ENCODE measurements around the gene APOC3.

APOC3 gene

GRCh38 chr11:116879800-116880625 lies 50.3 kb downstream of the APOC3 start:
- DNase-seq (ENCODE audit: low spot score) = peak; percentile 36

- DNase-seq (ENCODE audit: low spot score) = no peak
These were observed 51.4 kb downstream of the APOC3 start for GRCh38 chr11:116881143-116881542.

- DNase-seq (ENCODE audit: low spot score) = no peak
These were observed 52.7 kb downstream of the APOC3 start for GRCh38 chr11:116882386-116882785.
